ENCODE results near the gene U2AF2. TPM values are rescaled to one million over a fixed set of nuclear protein-coding genes. Genes with fewer than 3 reads are reported as not detected.

Gene U2AF2
- total RNA-seq, 1 experiment from 2014 or later = 411 TPM

GRCh38 chr19:55614711-55615542 is 39.9 kb upstream of the U2AF2 start:
- Histone ChIP-seq H3K9me3 (ENCODE audit: low read depth, low read length, poor library complexity, severe bottlenecking) (no peaks in the 10 kb centered on the region), H3K27me3 (replicated peaks; ENCODE audit: insufficient read depth, low read depth, low read length, poor library complexity) (no peaks in the 10 kb centered on the region), H3K36me3 (ENCODE audit: insufficient read depth, low read length, poor library complexity, severe bottlenecking) (peaks cover 24% of the 10 kb centered on the region), H3K4me3 (ENCODE audit: low read depth, low read length, poor library complexity, severe bottlenecking) (no peak overlapping the region), H3K27ac (ENCODE audit: low read depth, low read length, poor library complexity, severe bottlenecking) (no peak overlapping the region), H3K4me1 (ENCODE audit: insufficient read depth, low read length, poor library complexity, severe bottlenecking) (no peaks in the 10 kb centered on the region)
- BruUV-seq (replicated peaks) = no TSS peak
- intact Hi-C loops (cut with micrococcal nuclease; ENCODE audit: unreplicated experiment) = no loop called here
- POLR2A ChIA-PET (ENCODE audit: low non-redundant PET) = no interaction called here
- TF ChIP-seq EZH2 (IDR thresholded peaks at IDR 0.05; ENCODE audit: borderline replicate concordance, low read depth, low read length, poor library complexity, severe bottlenecking) (no peak), CTCF (conservative IDR thresholded peaks at IDR 0.05; ENCODE audit: low read depth, low read length) (no peak)
- CTCF ChIA-PET = no interaction called here
- no peak for DNase-seq (ENCODE audit: low spot score)

DNA sequence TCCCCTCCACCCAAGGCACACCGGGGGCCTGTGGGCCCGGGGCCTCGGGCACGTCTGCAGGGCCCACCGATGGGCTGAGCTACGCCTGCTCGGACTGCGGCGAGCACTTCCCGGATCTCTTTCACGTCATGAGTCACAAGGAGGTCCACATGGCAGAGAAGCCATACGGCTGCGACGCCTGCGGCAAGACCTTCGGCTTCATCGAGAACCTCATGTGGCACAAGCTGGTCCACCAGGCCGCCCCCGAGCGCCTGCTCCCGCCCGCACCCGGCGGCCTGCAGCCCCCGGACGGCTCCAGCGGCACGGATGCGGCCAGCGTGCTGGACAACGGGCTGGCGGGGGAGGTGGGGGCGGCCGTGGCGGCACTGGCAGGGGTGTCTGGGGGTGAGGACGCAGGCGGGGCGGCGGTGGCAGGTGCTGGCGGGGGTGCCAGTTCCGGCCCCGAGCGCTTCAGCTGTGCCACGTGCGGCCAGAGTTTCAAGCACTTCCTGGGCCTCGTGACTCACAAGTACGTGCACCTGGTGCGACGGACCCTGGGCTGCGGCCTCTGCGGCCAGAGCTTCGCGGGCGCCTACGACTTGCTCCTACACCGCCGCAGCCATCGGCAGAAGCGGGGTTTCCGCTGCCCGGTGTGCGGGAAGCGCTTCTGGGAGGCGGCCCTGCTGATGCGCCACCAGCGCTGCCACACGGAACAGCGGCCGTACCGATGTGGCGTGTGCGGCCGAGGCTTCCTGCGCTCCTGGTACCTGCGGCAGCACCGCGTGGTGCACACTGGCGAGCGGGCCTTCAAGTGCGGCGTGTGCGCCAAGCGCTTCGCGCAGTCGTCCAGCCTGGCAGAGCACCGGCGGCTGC is 39.1 kb upstream of the U2AF2 start:
- Histone ChIP-seq H3K4me1 (ENCODE audit: insufficient read depth, low read length, poor library complexity, severe bottlenecking) (no peaks in the 10 kb centered on the region), H3K36me3 (ENCODE audit: insufficient read depth, low read length, poor library complexity, severe bottlenecking) (peaks cover 28% of the 10 kb centered on the region), H3K27ac (ENCODE audit: low read depth, low read length, poor library complexity, severe bottlenecking) (no peak overlapping the region), H3K9me3 (ENCODE audit: low read depth, low read length, poor library complexity, severe bottlenecking) (no peaks in the 10 kb centered on the region), H3K4me3 (ENCODE audit: low read depth, low read length, poor library complexity, severe bottlenecking) (no peak overlapping the region), H3K27me3 (replicated peaks; ENCODE audit: insufficient read depth, low read depth, low read length, poor library complexity) (no peaks in the 10 kb centered on the region)
- BruUV-seq (replicated peaks) = no TSS peak
- intact Hi-C loops (cut with micrococcal nuclease; ENCODE audit: unreplicated experiment) = no loop called here
- TF ChIP-seq EZH2 (IDR thresholded peaks at IDR 0.05; ENCODE audit: borderline replicate concordance, low read depth, low read length, poor library complexity, severe bottlenecking) = no peak
- no peak for TF ChIP-seq CTCF (conservative IDR thresholded peaks at IDR 0.05; ENCODE audit: low read depth, low read length)
- ChIA-PET POLR2A (ENCODE audit: low non-redundant PET) (no interaction called here), CTCF (no interaction called here)
- no peak for DNase-seq (ENCODE audit: low spot score)

GRCh38 chr19:55616395-55616875 is 38.4 kb upstream of the U2AF2 start:
- POLR2A ChIA-PET (ENCODE audit: low non-redundant PET) = no interaction called here
- BruUV-seq (replicated peaks) = no TSS peak

More at GRCh38 chr19:55616395-55616875, 38.4 kb upstream of the U2AF2 start:
- TF ChIP-seq CTCF (conservative IDR thresholded peaks at IDR 0.05; ENCODE audit: low read depth, low read length) (no peak), EZH2 (IDR thresholded peaks at IDR 0.05; ENCODE audit: borderline replicate concordance, low read depth, low read length, poor library complexity, severe bottlenecking) (no peak)
- DNase-seq (ENCODE audit: low spot score) = no peak
- Histone ChIP-seq H3K4me3 (ENCODE audit: low read depth, low read length, poor library complexity, severe bottlenecking) (no peak overlapping the region), H3K9me3 (ENCODE audit: low read depth, low read length, poor library complexity, severe bottlenecking) (no peaks in the 10 kb centered on the region), H3K4me1 (ENCODE audit: insufficient read depth, low read length, poor library complexity, severe bottlenecking) (no peaks in the 10 kb centered on the region), H3K27me3 (replicated peaks; ENCODE audit: insufficient read depth, low read depth, low read length, poor library complexity) (no peaks in the 10 kb centered on the region), H3K36me3 (ENCODE audit: insufficient read depth, low read length, poor library complexity, severe bottlenecking) (peaks cover 29% of the 10 kb centered on the region), H3K27ac (ENCODE audit: low read depth, low read length, poor library complexity, severe bottlenecking) (no peak overlapping the region)
- CTCF ChIA-PET = no interaction called here
- intact Hi-C loops (cut with micrococcal nuclease; ENCODE audit: unreplicated experiment) = no loop called here
